Measurements from ENCODE around the gene LGR6. TPM values are rescaled to one million over a fixed set of nuclear protein-coding genes. Genes with fewer than 3 reads are reported as not detected.

Gene LGR6
- total RNA-seq, 4 donors from 2014 or later = 0.12 to 2.8 (median 0.48) TPM

DNA sequence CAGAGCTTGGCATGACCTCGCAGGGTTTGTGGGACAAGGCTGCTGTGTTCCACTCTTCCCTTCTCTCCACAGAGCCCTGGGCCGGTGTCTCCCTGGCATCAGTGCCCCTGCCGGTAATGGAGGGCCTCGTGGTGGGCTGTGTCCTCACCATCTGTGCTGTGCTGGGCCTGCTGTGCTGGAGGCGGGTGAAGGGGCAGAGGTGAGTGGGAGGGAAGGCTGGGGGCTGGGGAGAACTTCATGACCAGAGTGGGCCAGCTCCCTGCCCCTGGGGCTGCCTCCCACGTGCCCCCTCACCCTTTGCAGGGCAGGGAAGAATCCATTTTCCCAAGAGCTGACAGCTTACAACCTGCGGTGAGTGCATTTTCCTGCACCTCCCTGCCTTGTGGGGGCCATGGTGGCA lies 12.0 kb upstream of the LGR6 start:
- H3K4me1 ChIP-seq = peaks cover 0 to 8% (median 2%) of the 10 kb centered on the region in 3 donors
- peaks cover 74% of the 10 kb centered on the region for H3K27me3 ChIP-seq
- TF ChIP-seq EP300 (IDR thresholded peaks at IDR 0.05) = no peak
- TF ChIP-seq POLR2A (IDR thresholded peaks at IDR 0.05) = no peak
- TF ChIP-seq POLR2AphosphoS5 (IDR thresholded peaks at IDR 0.05) = no peak
- TF ChIP-seq, protein P1, sequence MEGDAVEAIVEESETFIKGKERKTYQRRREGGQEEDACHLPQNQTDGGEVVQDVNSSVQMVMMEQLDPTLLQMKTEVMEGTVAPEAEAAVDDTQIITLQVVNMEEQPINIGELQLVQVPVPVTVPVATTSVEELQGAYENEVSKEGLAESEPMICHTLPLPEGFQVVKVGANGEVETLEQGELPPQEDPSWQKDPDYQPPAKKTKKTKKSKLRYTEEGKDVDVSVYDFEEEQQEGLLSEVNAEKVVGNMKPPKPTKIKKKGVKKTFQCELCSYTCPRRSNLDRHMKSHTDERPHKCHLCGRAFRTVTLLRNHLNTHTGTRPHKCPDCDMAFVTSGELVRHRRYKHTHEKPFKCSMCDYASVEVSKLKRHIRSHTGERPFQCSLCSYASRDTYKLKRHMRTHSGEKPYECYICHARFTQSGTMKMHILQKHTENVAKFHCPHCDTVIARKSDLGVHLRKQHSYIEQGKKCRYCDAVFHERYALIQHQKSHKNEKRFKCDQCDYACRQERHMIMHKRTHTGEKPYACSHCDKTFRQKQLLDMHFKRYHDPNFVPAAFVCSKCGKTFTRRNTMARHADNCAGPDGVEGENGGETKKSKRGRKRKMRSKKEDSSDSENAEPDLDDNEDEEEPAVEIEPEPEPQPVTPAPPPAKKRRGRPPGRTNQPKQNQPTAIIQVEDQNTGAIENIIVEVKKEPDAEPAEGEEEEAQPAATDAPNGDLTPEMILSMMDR (IDR thresholded peaks at IDR 0.05) = no peak
- ATAC-seq = no peak
- no peak overlapping the region for H3K27ac ChIP-seq
- 100% methylated on average over 1 of the region's 7 CpGs; no CpG with 5 or more reads in 1 of the 2 donors for WGBS, 2 donors (ENCODE audit: low coverage in 1 of 2)
- no peak overlapping the region for H3K4me3 ChIP-seq
- no peaks in the 10 kb centered on the region for H3K9me3 ChIP-seq
- no peaks in the 10 kb centered on the region for H3K36me3 ChIP-seq

DNA sequence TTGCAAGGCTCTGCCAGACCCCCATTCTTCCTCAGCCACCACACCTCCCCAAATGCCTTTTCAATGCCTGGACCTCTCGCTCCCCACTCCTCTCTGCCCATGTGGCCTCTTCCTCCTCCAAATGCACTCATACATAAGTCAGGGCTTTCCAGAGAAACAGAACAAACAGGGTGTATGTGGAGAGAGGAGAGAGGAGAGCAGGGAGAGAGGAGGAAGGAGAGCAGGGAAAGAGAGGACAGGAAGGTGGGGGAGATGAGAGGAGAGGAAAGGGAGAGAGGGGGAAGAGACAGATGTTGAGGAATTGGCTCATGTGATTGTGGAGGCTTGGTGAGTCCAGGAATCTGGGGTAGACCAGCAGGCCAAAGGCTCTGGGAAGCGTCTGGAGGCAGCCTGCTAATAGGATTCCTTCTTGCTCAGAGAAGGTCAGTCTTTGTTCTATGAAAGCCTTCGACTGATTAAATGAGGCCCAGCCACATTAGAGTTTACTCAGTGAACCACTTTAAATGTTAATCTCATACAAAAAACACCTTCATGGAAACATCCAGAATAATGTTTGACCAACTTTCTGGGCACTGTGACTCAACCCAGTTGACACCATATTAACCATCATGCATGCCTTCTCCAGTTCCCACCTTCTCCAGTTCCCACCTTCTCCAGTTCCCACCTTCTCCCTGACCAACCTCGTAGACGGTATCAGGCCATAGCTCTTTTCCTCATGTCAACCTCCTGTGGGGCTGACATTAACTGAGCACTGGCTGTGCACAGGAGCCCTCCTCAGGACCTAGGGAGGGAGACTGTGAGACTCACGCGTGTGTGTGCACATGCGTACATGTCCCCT lies 11.3 kb upstream of the LGR6 start:
- H3K36me3 ChIP-seq = no peaks in the 10 kb centered on the region
- H3K4me1 ChIP-seq = peaks cover 0 to 8% (median 2%) of the 10 kb centered on the region in 3 donors
- ATAC-seq = no peak
- no peaks in the 10 kb centered on the region for H3K9me3 ChIP-seq
- peaks cover 80% of the 10 kb centered on the region for H3K27me3 ChIP-seq
- TF ChIP-seq EP300 (IDR thresholded peaks at IDR 0.05) (no peak), POLR2AphosphoS5 (IDR thresholded peaks at IDR 0.05) (no peak), POLR2A (IDR thresholded peaks at IDR 0.05) (no peak)
- TF ChIP-seq, protein P1 (IDR thresholded peaks at IDR 0.05) = no peak
- WGBS, 2 donors (ENCODE audit: low coverage in 1 of 2) = 91 to 92% methylated on average over 7 of the region's 8 CpGs
- no peak overlapping the region for H3K4me3 ChIP-seq
- no peak overlapping the region for H3K27ac ChIP-seq

DNA sequence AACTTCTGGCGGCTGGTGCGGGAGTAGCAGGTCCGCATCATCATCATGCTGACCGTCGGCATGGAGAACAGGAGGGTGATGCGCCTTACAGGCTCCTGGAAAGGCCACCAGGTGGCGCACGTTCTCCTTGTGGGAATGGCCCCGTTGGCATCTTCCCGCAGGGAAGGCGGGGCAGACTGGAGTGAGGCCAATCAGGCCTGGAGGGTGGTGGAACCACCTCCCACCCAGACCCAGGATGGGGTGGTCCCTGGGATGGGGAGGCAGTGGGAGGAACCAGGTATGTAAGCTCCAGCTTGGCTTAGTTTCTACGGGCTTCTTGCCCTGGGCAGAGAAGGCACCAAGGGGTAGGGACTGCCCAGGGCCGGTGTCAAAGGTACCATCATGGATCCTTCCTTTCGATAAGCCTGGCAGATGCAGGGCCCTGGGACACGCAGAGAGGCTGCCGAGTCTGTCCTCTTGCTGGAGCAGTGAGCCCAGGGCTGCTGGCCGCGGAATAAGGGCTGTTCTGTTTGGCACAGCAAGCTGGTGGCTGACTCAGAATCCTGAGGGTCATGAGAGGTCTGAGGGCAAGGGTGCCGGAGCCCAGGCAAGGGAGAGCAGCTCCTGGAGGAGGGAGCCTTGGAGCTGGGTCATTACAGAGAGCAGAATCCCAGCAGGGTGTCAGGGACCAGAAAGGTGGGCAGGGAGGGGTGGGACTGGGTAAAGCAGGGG lies 8.7 kb upstream of the LGR6 start:
- peaks cover 0 to 8% (median 2%) of the 10 kb centered on the region in 3 donors for H3K4me1 ChIP-seq
- 20% methylated on average over 2 of the region's 19 CpGs; no CpG with 5 or more reads in 1 of the 2 donors for WGBS, 2 donors (ENCODE audit: low coverage in 1 of 2)
- peak; percentile 74 for ATAC-seq
- peaks cover 94% of the 10 kb centered on the region for H3K27me3 ChIP-seq
- no peak overlapping the region for H3K27ac ChIP-seq
- TF ChIP-seq, protein P1 (IDR thresholded peaks at IDR 0.05) = peak in 3 of 4 experiments; percentile 54 to 83 (median 75)
- TF ChIP-seq EP300 (IDR thresholded peaks at IDR 0.05) = no peak
- H3K36me3 ChIP-seq = no peaks in the 10 kb centered on the region
- H3K4me3 ChIP-seq = no peak overlapping the region
- no peaks in the 10 kb centered on the region for H3K9me3 ChIP-seq

DNA sequence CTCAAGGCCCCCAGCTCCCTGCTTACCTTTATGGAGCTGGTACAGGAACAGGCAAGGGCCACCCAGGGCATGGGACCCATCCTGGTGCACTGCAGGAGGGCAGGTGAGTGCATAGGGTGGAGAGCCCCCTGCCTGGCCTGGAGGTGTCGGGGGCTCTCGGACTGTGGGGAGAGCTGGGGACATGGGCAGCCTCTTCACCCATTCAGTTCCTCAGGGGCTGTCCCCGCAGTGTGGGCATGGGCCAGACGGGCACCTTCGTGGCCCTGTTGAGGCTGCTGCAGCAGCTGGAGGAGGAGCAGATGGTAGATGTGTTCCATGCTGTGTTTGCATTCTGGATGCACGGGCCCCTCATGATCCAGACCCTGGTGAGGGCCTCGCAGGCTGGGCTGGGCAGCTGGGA lies 7.3 kb upstream of the LGR6 start:
- H3K27me3 ChIP-seq = peaks cover 83% of the 10 kb centered on the region
- H3K4me3 ChIP-seq = no peak overlapping the region
- TF ChIP-seq EP300 (IDR thresholded peaks at IDR 0.05) (no peak), POLR2A (IDR thresholded peaks at IDR 0.05) (no peak), POLR2AphosphoS5 (IDR thresholded peaks at IDR 0.05) (no peak)
- TF ChIP-seq, protein P1 (IDR thresholded peaks at IDR 0.05) = no peak
- H3K9me3 ChIP-seq = no peaks in the 10 kb centered on the region
- peaks cover 0 to 8% (median 2%) of the 10 kb centered on the region in 3 donors for H3K4me1 ChIP-seq
- H3K27ac ChIP-seq = no peak overlapping the region
- no peaks in the 10 kb centered on the region for H3K36me3 ChIP-seq
- 86 to 100% methylated on average over 1 to 2 of the region's 7 CpGs for WGBS, 2 donors (ENCODE audit: low coverage in 1 of 2)
- no peak for ATAC-seq

Data from gastroesophageal sphincter (tissue), 4 donors.